DMS114 treated with DMSO at 0.1 percent for 48 hours (cell line): ENCODE results near the gene UBE2E1.

Experiments
- DNase-seq: peaks from one replicate; lab custom pipeline; 2025; ENCODE audit not compliant: unreplicated experiment; lab: John Stamatoyannopoulos, UW

Gene UBE2E1

GRCh38 chr3:23820888-23821287, 15.1 kb downstream of the UBE2E1 start:
- DNase-seq, result no peak

- DNase-seq, result no peak
These were observed 16.1 kb downstream of the UBE2E1 start for GRCh38 chr3:23821858-23822257.

- DNase-seq, result no peak
These were observed 16.8 kb downstream of the UBE2E1 start for GRCh38 chr3:23822559-23822958.

DNA sequence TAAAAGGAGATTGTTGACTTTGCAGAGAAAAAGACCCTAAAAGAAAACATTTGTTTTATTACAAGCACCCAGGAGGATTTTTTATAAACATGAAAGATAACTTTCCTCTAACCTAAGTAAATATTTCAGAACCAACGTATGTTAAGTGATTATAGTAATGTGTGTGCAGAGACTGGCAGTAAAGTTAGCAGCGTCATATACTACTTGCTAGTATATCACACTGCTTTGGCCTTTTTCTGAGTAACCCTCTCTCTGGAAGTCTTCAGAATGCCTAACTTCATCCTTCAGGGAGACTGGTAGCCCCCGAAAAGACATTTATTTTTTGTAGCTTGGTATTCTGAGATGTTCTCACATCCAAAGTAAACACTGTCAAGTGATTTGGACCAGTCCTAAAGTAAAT, 17.9 kb downstream of the UBE2E1 start:
- DNase-seq, result no peak

DNA sequence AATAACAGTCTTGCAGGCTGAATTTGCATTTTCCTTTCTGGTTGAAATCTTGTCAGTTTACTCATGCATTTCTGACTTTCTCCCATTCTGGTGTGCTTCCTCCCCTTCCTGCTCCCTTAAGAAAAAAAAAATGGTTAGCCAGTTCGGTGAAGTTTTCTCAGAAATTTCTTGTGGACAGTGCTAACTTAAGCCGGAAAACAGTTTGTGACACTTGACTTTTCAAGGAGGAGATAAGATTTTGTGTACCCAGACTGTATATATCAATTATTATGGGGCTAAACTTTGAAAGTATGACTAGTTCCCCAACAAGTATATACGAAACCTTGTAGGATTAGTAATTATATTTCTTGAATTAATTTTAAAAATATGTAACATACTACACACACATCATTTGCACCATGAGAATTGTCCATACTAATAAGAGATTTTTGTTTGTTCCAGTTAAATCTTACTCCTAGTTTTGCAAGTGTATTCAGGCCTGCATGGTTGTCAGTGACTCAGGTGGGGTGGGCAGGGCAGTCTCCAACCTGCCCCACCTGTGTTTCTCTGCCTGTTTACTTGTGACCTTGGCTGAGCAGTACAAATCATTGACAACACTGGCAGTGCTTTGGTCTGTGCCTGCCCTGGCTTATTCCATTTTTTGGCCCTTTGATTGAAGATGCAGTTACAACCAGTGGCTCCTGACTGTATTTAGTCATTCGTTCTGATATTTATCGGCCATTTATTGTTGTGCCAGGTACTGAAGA, 19.1 kb downstream of the UBE2E1 start:
- DNase-seq, result no peak

- DNase-seq, result no peak
These were observed 20.0 kb downstream of the UBE2E1 start for GRCh38 chr3:23825802-23826201.

DNA sequence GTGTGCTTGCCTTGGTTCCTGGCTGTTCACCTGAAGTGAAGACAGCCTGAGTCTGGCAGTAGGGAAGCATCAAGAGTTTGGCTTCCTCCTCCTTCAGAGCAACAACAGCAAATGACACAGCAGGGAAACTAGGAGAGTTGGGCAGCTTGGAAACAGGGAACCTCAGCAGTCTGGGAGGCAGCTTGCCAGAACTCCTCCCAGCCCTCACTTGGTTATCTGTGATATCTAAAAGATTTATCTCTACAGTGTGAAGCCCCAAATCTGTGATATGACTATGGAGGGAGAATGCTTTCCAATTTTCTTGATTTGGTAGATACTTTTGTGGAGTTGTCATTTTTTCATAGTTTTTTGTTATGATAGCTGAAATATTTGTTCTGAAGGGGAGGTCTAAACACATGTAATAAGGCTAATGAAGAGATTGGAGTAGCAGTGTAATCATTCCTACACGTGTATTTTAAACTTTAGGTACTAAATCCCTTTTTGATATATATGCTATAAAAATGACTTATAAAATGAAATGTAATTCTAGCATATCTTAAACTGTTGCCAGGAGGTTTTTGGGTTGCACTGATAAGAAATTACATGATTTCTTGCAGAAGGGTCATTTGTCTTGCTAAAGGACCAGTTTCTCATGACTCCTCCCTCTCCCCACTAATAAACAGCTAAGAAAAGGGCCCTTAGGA, 20.8 kb downstream of the UBE2E1 start:
- DNase-seq, result no peak

DNA sequence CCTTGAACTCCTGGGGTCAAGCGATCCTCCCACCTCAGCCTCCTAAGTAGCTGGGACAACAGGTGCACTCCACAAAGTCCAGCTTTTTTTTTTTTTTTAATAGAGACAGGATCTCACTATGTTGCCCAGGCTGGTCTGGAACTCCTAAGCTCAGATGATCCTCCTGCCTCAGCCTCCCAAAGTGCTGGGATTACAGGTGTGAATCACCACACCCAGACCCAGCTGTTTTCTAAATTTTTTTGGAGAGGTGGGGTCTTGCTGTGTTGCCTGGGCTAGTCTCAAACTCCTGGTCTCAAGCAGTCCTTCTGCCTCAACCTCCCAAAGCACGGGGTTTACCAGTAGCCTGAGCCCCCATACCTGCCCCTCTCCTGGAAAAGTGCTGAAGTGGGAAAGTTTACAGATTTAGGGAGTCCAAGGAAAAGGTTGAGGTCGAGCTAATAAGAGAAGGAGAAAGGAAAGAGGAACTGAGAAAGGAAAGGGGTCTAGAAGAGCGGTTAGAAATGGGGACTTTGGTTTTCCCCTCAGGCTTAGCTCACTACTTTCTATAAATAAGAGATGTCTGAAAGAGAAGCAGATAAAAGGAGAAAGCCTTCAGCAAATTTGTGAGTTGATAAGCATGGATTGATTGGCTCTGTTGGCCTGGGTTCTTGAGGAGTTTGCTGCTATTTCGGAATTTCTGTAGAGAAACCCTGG, 23.6 kb downstream of the UBE2E1 start:
- no peak for DNase-seq

- no peak for DNase-seq
These were observed 25.2 kb downstream of the UBE2E1 start for GRCh38 chr3:23830869-23831484.

- no peak for DNase-seq
These were observed 26.0 kb downstream of the UBE2E1 start for GRCh38 chr3:23831517-23832394.

DNA sequence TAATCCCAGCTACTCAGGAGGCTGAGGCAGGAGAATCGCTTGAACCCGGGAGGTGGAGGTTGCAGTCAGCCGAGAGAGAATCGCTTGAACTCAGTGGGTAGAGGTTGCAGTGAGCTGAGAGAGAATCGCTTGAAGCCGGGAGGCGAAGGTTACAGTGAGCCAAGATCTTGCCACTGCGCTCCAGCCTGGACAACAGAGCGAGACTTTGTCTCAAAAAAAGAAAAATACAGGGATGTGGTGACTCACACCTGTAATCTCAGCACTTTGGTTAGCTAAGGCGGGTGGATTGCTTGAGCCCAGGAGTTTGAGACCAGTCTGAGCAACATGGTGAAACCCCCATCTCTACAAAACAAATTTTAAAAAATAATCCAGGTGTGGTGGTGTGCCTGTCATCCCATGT, 26.8 kb downstream of the UBE2E1 start:
- no peak for DNase-seq

DNA sequence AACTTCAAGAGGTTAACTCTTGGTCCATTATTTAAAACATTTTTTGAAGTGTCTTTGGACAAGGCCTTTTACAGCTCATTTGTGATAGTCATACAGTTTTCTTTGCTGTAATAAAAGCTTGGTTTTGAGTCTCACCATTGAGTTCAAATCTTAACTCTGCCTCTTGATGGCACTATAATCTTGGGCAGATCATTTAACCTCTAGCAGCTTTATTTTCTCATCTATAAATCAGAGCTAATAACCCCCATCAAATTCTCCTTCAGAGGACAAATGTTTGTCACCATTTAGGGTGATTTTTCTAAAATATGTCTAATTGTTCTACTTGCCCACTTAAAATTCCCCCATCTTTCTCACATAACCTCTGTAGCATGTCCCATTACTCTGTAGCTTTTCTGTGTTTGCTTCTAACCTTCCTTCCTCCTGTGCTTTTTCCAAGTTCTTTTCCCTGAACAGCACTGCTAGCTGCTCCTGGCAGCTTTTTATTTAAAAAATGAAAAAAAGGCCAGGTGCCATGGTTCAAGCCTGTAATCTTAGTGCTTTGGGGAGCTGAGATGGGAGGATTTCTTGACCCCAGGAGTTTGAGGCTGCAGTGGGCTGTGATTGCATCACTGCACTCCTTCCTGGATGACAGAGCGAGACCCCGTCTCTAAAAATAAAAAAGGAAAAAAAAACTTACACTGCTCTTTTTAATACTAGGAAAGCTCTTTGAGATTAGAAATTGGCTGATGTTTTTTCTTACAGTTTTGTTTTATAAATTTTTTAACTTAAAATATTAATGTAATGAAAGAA, 28.5 kb downstream of the UBE2E1 start:
- no peak for DNase-seq

- DNase-seq, result no peak
These were observed 29.3 kb downstream of the UBE2E1 start for GRCh38 chr3:23835087-23835486.

GRCh38 chr3:23835802-23836201, 30.0 kb downstream of the UBE2E1 start:
- DNase-seq, result no peak

- no peak for DNase-seq
These were observed 30.9 kb downstream of the UBE2E1 start for GRCh38 chr3:23836536-23837230.

- no peak for DNase-seq
These were observed 31.5 kb downstream of the UBE2E1 start for GRCh38 chr3:23837286-23837685.

DNA sequence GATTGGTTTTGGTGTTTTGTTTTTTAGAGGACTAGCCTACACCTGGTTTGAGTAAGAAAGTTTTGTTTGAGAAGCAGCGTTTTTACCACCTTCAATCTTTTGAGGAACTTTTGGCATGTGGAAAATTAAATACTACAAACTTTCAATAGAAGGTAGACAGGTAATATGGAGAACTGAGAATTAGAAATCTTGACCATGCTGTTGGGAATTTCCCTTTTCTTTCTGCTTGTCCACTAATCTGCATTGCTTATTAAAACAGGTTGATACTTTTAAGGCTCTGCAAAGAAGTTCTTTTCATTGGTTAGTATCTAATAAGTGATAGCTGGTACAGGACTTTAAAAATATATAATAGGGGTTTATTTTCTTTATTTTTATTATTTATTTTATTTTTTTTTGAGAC, 31.9 kb downstream of the UBE2E1 start:
- DNase-seq, result no peak

DNA sequence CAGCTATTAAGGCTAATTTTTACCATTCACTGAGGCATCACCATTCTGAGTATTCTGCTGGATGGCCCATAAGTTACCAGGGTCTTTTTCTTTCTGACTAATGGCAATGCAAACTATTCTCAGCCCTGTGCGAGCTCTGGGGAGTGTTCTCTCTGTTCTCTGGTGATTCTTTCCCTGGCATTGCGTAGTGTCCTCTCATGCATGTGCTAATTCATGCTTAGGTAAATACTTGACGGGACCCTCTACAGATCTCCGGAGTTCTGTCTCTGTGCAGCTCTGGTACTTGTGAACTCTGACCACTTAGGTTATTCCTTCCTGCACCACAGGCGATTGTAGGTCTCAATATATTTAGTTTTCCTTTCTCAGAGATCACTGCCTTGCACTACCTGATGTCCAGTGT, 34.8 kb downstream of the UBE2E1 start:
- DNase-seq, result no peak

- DNase-seq, result no peak
These were observed 38.1 kb downstream of the UBE2E1 start for GRCh38 chr3:23843869-23844268.
